ENCODE results near the gene AMACR. TPM values are rescaled to one million over a fixed set of nuclear protein-coding genes. Genes with fewer than 3 reads are reported as not detected.

Gene AMACR
- polyA plus RNA-seq, 1 donor from 2014 or later, result 28.5 TPM

- Histone ChIP-seq H3K27ac (ENCODE audit: low read length) (no peak overlapping the region), H3K79me2 (replicated peaks; ENCODE audit: insufficient read depth, low read length) (no peaks in the 10 kb centered on the region)
- TF ChIP-seq REST (IDR thresholded peaks at IDR 0.05; ENCODE audit: borderline replicate concordance) (no peak), RAD21 (conservative IDR thresholded peaks at IDR 0.05) (no peak), MXI1 (conservative IDR thresholded peaks at IDR 0.05; ENCODE audit: poor library complexity, severe bottlenecking) (no peak), EP300 (conservative IDR thresholded peaks at IDR 0.05; ENCODE audit: poor library complexity, severe bottlenecking) (no peak)
These were observed 40.1 kb upstream of the AMACR start for GRCh38 chr5:34047774-34048572.

GRCh38 chr5:34047143-34047542 is 39.3 kb upstream of the AMACR start:
- H3K27ac ChIP-seq (ENCODE audit: low read length), result no peak overlapping the region
- TF ChIP-seq TAF1 (IDR thresholded peaks at IDR 0.05; ENCODE audit: low read depth), result no peak
- no peak for TF ChIP-seq SMC3 (conservative IDR thresholded peaks at IDR 0.05; ENCODE audit: poor library complexity)
- no peak overlapping the region for H3K9ac ChIP-seq (ENCODE audit: low read length)
- H3K4me2 ChIP-seq (ENCODE audit: low read length), result no peak overlapping the region
- H4K20me1 ChIP-seq (ENCODE audit: insufficient read depth), result no peaks in the 10 kb centered on the region
- H3K9me3 ChIP-seq (ENCODE audit: low read length), result no peaks in the 10 kb centered on the region
- no peak overlapping the region for H2AFZ ChIP-seq (ENCODE audit: low read depth, low read length)
- no peaks in the 10 kb centered on the region for H3K36me3 ChIP-seq (ENCODE audit: insufficient read depth, low read length)
- H3K27me3 ChIP-seq (ENCODE audit: insufficient read depth, low read depth, low read length), result no peaks in the 10 kb centered on the region
- no peaks in the 10 kb centered on the region for H3K79me2 ChIP-seq (replicated peaks; ENCODE audit: insufficient read depth, low read length)
- H3K4me3 ChIP-seq (ENCODE audit: low read length), result no peak overlapping the region
- no peaks in the 10 kb centered on the region for H3K9me2 ChIP-seq (ENCODE audit: insufficient read depth, low read length)
- H3F3A ChIP-seq (ENCODE audit: insufficient read depth, low read length, poor library complexity, severe bottlenecking), result no peaks in the 10 kb centered on the region

More at GRCh38 chr5:34047774-34048572, 40.1 kb upstream of the AMACR start:
- Histone ChIP-seq H4K20me1 (ENCODE audit: insufficient read depth) (no peaks in the 10 kb centered on the region), H3K4me2 (ENCODE audit: low read length) (no peak overlapping the region), H3K4me3 (ENCODE audit: low read length) (no peak overlapping the region), H2AFZ (ENCODE audit: low read depth, low read length) (no peak overlapping the region), H3K9me3 (ENCODE audit: low read length) (no peaks in the 10 kb centered on the region), H3K36me3 (ENCODE audit: insufficient read depth, low read length) (no peaks in the 10 kb centered on the region), H3F3A (ENCODE audit: insufficient read depth, low read length, poor library complexity, severe bottlenecking) (no peaks in the 10 kb centered on the region), H3K9me2 (ENCODE audit: insufficient read depth, low read length) (no peaks in the 10 kb centered on the region), H3K27me3 (ENCODE audit: insufficient read depth, low read depth, low read length) (no peaks in the 10 kb centered on the region), H3K9ac (ENCODE audit: low read length) (no peak overlapping the region)

- H3F3A ChIP-seq (ENCODE audit: insufficient read depth, low read length, poor library complexity, severe bottlenecking), result no peaks in the 10 kb centered on the region
- no peak overlapping the region for H3K9ac ChIP-seq (ENCODE audit: low read length)
- H3K9me3 ChIP-seq (ENCODE audit: low read length), result no peaks in the 10 kb centered on the region
- no peak overlapping the region for H3K4me3 ChIP-seq (ENCODE audit: low read length)
- no peaks in the 10 kb centered on the region for H3K27me3 ChIP-seq (ENCODE audit: insufficient read depth, low read depth, low read length)
- H3K79me2 ChIP-seq (replicated peaks; ENCODE audit: insufficient read depth, low read length), result no peaks in the 10 kb centered on the region
- H3K9me2 ChIP-seq (ENCODE audit: insufficient read depth, low read length), result no peaks in the 10 kb centered on the region
- H4K20me1 ChIP-seq (ENCODE audit: insufficient read depth), result no peaks in the 10 kb centered on the region
- no peak for TF ChIP-seq TAF1 (IDR thresholded peaks at IDR 0.05; ENCODE audit: low read depth)
- TF ChIP-seq POLR2AphosphoS5 (IDR thresholded peaks at IDR 0.05), result no peak
- no peak overlapping the region for H3K27ac ChIP-seq (ENCODE audit: low read length)
- no peak overlapping the region for H3K4me2 ChIP-seq (ENCODE audit: low read length)
- H2AFZ ChIP-seq (ENCODE audit: low read depth, low read length), result no peak overlapping the region
- no peaks in the 10 kb centered on the region for H3K36me3 ChIP-seq (ENCODE audit: insufficient read depth, low read length)
These were observed 38.1 kb upstream of the AMACR start for GRCh38 chr5:34045996-34046395.
